ENCODE data around the gene NR6A1. TPM values are rescaled to one million over a fixed set of nuclear protein-coding genes. Genes with fewer than 3 reads are reported as not detected.

The NR6A1 gene
- total and polyA plus RNA-seq, 2 of the 8 experiments (the other 6 are each of a cell fraction or from before 2014, with no cell fraction given) = 93.2 to 237 TPM

DNA sequence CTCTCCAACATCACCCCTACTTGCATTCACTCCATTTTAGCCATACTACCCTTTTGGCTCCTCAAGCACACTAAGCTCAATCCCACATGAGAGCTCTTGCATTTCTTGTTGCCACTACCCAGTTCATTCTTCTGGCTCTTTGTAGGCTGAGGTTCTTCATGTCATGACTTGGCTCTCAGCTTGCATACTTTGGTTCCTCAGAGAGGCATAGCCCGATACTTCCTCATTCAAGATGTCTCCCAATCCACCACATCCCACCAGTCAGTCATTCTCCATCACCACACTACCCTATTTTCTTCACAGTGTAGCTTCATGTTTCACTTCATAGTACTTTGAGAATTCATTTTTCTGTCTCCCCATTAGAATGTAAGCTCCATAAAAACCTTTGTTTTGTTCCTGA is 116.7 kb downstream of the NR6A1 start:
- Histone ChIP-seq H3K56ac (replicated peaks; ENCODE audit: insufficient read length, low read depth, low read length) (no peak overlapping the region), H3K4me3 (ENCODE audit: extremely low read depth in 1 of 4, insufficient read depth in 2 of 4, low read depth in 3 of 4, low read length in 4 of 4) (no peak overlapping the region), H3K9ac (replicated peaks in 1 of 4; ENCODE audit: extremely low read depth in 1 of 4, low read depth in 3 of 4, low read length in 3 of 4) (no peak overlapping the region), H3K79me1 (ENCODE audit: low read depth, low read length) (no peaks in the 10 kb centered on the region; the same call in 1 of the 2 replicates), H3K27me3 (replicated peaks in 1 of 4; ENCODE audit: control insufficient read depth in 3 of 4, extremely low read depth in 1 of 4, insufficient read depth in 3 of 4, low read length in 3 of 4) (no peaks in the 10 kb centered on the region), H3K23ac (ENCODE audit: insufficient read length) (no peak overlapping the region), H3K18ac (ENCODE audit: extremely low read depth, low read length) (no peak overlapping the region), H2BK15ac (ENCODE audit: low read length) (no peak overlapping the region), H3K4ac (replicated peaks; ENCODE audit: insufficient read length, low read depth, low read length) (no peak overlapping the region), H3K14ac (ENCODE audit: insufficient read length) (no peak overlapping the region), H2AK5ac (ENCODE audit: low read depth, low read length) (no peak overlapping the region), H2BK20ac (ENCODE audit: low read length) (no peak overlapping the region), H3K23me2 (ENCODE audit: low read depth, low read length) (no peaks in the 10 kb centered on the region; the same call in 1 of the 2 replicates), H2BK5ac (ENCODE audit: low read depth, low read length) (no peak overlapping the region), H3K36me3 (ENCODE audit: control insufficient read depth in 2 of 4, insufficient read depth in 4 of 4, low read length in 3 of 4) (no peaks in the 10 kb centered on the region), H4K5ac (ENCODE audit: insufficient read length, low read depth, low read length) (no peak overlapping the region), H4K91ac (replicated peaks; ENCODE audit: insufficient read length, low read length) (no peak overlapping the region), H3K79me2 (ENCODE audit: control insufficient read depth in 1 of 2, insufficient read depth in 2 of 2, low read length in 2 of 2) (peaks cover 0 to 92% of the 10 kb centered on the region in 2 experiments; a peak in 2 of 4 replicates), H4K20me1 (replicated peaks in 1 of 2; ENCODE audit: control insufficient read depth in 1 of 2, insufficient read depth in 2 of 2, low read length in 2 of 2) (peaks cover 1 to 6% of the 10 kb centered on the region in 2 experiments), H2AFZ (ENCODE audit: low read length) (no peak overlapping the region), H3K9me3 (ENCODE audit: insufficient read depth in 2 of 2, low read depth in 1 of 2, low read length in 1 of 2) (no peaks in the 10 kb centered on the region), H3K4me2 (ENCODE audit: insufficient read depth in 1 of 2, low read depth in 2 of 2, low read length in 2 of 2) (no peak overlapping the region), H3K4me1 (replicated peaks in 1 of 4; ENCODE audit: control insufficient read depth in 3 of 4, insufficient read depth in 4 of 4, low read length in 3 of 4) (peaks cover 0 to 6% (median 2%) of the 10 kb centered on the region in 4 experiments; a peak in 4 of 7 replicates), H2BK12ac (ENCODE audit: low read depth, low read length) (no peak overlapping the region), H3K27ac (ENCODE audit: low read depth, low read length) (no peak overlapping the region), H2BK120ac (replicated peaks; ENCODE audit: low read depth, low read length) (no peak overlapping the region), H4K8ac (ENCODE audit: extremely low read depth, insufficient read depth, low read length) (no peak overlapping the region)
- ChIA-PET CTCF (ENCODE audit: partially characterized antibody) (interaction anchor here (0.6 to 3.4 kb wide), 9 partner anchors 8 to 200 kb away, joined by 4 to 22 read pairs (median 5); partner anchors contain the start of gene WDR38), POLR2A (ENCODE audit: partially characterized antibody) (interaction anchor here (0.7 to 1.4 kb wide), 5 partner anchors 8 to 173 kb away, joined by 3 to 4 read pairs (median 3); no protein-coding TSS in a partner anchor)
- 89% methylated on average over 1 of the region's 1 CpG; no CpG with 5 or more reads in 1 of the 2 experiments for WGBS, 2 experiments (ENCODE audit: extremely low coverage in 1 of 2, insufficient coverage in 1 of 2, insufficient read length in 1 of 2, insufficient replicate concordance in 2 of 2, low coverage in 1 of 2, low lambda C conversion rate in 2 of 2, missing lambda C conversion rate in 1 of 2)
- no peak for FAIRE-seq
- DNase-seq (ENCODE audit: low read depth in 1 of 2, low spot score in 2 of 2) = no peak
- no peak for TF ChIP-seq SIRT6 (IDR thresholded peaks at IDR 0.05; ENCODE audit: low read length)
- no peak for TF ChIP-seq CHD1 (IDR thresholded peaks at IDR 0.05; ENCODE audit: low read depth, low read length)
- TF ChIP-seq BRCA1 (IDR thresholded peaks at IDR 0.05; ENCODE audit: low read depth, low read length) = no peak
- no peak for TF ChIP-seq SP4 (IDR thresholded peaks at IDR 0.05; ENCODE audit: low read length)
- TF ChIP-seq BACH1 (IDR thresholded peaks at IDR 0.05; ENCODE audit: low read length) = no peak
- TF ChIP-seq SP1 (IDR thresholded peaks at IDR 0.05; ENCODE audit: low read depth, low read length) = no peak
- TF ChIP-seq CREB1 (IDR thresholded peaks at IDR 0.05) = no peak
- TF ChIP-seq SIX5 (IDR thresholded peaks at IDR 0.05; ENCODE audit: low read depth, low read length) = no peak

All from H1 (cell line).